Stimulated activated CD4-positive, alpha-beta T cell treated with anti-CD3 and anti-CD28 coated beads, Interleukin-4, amount 100 ng/mL, for 48 hours (primary cell): ENCODE data around the gene AOPEP.

Experiments used
- DNase-seq, 2 donors: peaks; one replicate each; pipeline ENCODE4 v3.0.0-alpha.2; 2020; ENCODE audit warnings: low read depth in 2 of 2

Gene AOPEP

GRCh38 chr9:94991961-94992907 lies 265.7 kb downstream of the AOPEP start:
- DNase-seq, result no peak

- no peak for DNase-seq
Measured at GRCh38 chr9:94993160-94993820, 266.8 kb downstream of the AOPEP start.

GRCh38 chr9:94993821-94994165 lies 267.3 kb downstream of the AOPEP start:
- DNase-seq, result no peak

GRCh38 chr9:94995048-94995693 lies 268.7 kb downstream of the AOPEP start:
- DNase-seq, result no peak

- DNase-seq, result no peak
Measured at GRCh38 chr9:94996641-94997040, 270.1 kb downstream of the AOPEP start.

- DNase-seq, result no peak
Measured at GRCh38 chr9:94997727-94998126, 271.2 kb downstream of the AOPEP start.

GRCh38 chr9:94999832-95000231 lies 273.3 kb downstream of the AOPEP start:
- no peak for DNase-seq

GRCh38 chr9:95000821-95001220 lies 274.3 kb downstream of the AOPEP start:
- DNase-seq, result no peak

- DNase-seq, result no peak
Measured at GRCh38 chr9:95001720-95002119, 275.2 kb downstream of the AOPEP start.

- DNase-seq, result no peak
Measured at GRCh38 chr9:95003689-95004410, 277.4 kb downstream of the AOPEP start.

- DNase-seq, result peak; percentile 18 to 33
Measured at GRCh38 chr9:95004411-95005277, 278.1 kb downstream of the AOPEP start.

- no peak for DNase-seq
Measured at GRCh38 chr9:95005278-95006143, 279.0 kb downstream of the AOPEP start.

GRCh38 chr9:95007226-95007869 lies 280.8 kb downstream of the AOPEP start:
- no peak for DNase-seq

GRCh38 chr9:95008151-95008771 lies 281.8 kb downstream of the AOPEP start:
- no peak for DNase-seq

- no peak for DNase-seq
Measured at GRCh38 chr9:95009459-95009858, 283.0 kb downstream of the AOPEP start.

GRCh38 chr9:95010431-95010838 lies 283.9 kb downstream of the AOPEP start:
- no peak for DNase-seq

- DNase-seq, result no peak
Measured at GRCh38 chr9:95012035-95012708, 285.7 kb downstream of the AOPEP start.

GRCh38 chr9:95012902-95013301 lies 286.4 kb downstream of the AOPEP start:
- no peak for DNase-seq
